HEK293 (cell line): ENCODE measurements around the gene PLBD1.

ENCODE experiments used
- CTCF ChIA-PET: fragments of 350-600 bp; formaldehyde crosslinking; extraction: SDS; loops from one replicate; lab custom pipeline; 2021; ENCODE audit warnings: antibody characterized with exemption; lab: Yijun Ruan, JAX
- POLR2A ChIA-PET: fragments of 300-600 bp; formaldehyde crosslinking; extraction: SDS; loops from one replicate; lab custom pipeline; 2020; ENCODE audit warnings: antibody characterized with exemption, inconsistent platforms; lab: Yijun Ruan, JAX
- H3K27ac ChIP-seq: fragments of 200-500 bp; sonication (Bioruptor generic); 2 replicates; pipeline ENCODE4 v1.5.1; 2014; ENCODE audit warnings: low read depth, low read length, control low read depth, inconsistent platforms; ENCODE audit errors: extremely low read depth
- H3K36me3 ChIP-seq, 2 experiments: fragments of 200-500 bp in 1 of 2; sonication (Bioruptor generic) in 1 of 2; 1 replicate in 1 of 2; 2 replicates in 1 of 2; pipeline ENCODE4 v1.5.1; 2014 to 2017; ENCODE audit warnings: inconsistent platforms in 2 of 2, low read length in 2 of 2; ENCODE audit not compliant: control insufficient read depth in 2 of 2, insufficient read depth in 1 of 2
- H3K4me1 ChIP-seq: fragments of 200-500 bp; sonication (Bioruptor generic); 2 replicates; pipeline ENCODE4 v1.5.1; 2014; ENCODE audit warnings: mild to moderate bottlenecking, low read length, inconsistent platforms; ENCODE audit not compliant: control insufficient read depth, insufficient read depth
- H3K4me3 ChIP-seq: 2 replicates; pipeline ENCODE4 v1.5.1; 2011; ENCODE audit warnings: low read depth, mild to moderate bottlenecking, control low read depth, low read length, moderate library complexity
- H3K9me3 ChIP-seq: fragments of 200-500 bp; sonication (Bioruptor generic); 2 replicates; pipeline ENCODE4 v1.5.1; 2014; ENCODE audit warnings: low read depth, low read length, inconsistent platforms; ENCODE audit not compliant: control insufficient read depth, insufficient read depth
- BCL11B ChIP-seq: fragments of 450-650 bp; formaldehyde crosslinking; IDR thresholded peaks from 2 replicates; pipeline ENCODE4 v1.5.1; 2016; ENCODE audit warnings: low read depth, missing biosample characterization, missing genetic modification characterization
- IKZF3 ChIP-seq: fragments of 450-650 bp; IDR thresholded peaks from 2 replicates; pipeline ENCODE4 v1.5.0; 2018; ENCODE audit warnings: missing biosample characterization, mild to moderate bottlenecking, missing genetic modification characterization, moderate library complexity
- SCRT2 ChIP-seq: fragments of 450-650 bp; formaldehyde crosslinking; IDR thresholded peaks from 2 replicates; pipeline ENCODE4 v1.5.1; 2016; ENCODE audit warnings: missing biosample characterization, missing genetic modification characterization
- ZBTB17 ChIP-seq: fragments of 450-650 bp; formaldehyde crosslinking; IDR thresholded peaks from 2 replicates; pipeline ENCODE4 v1.5.1; 2016; ENCODE audit warnings: missing biosample characterization, missing genetic modification characterization
- ZBTB48 ChIP-seq: fragments of 450-650 bp; formaldehyde crosslinking; IDR thresholded peaks from 2 replicates; pipeline ENCODE4 v1.5.1; 2016; ENCODE audit warnings: missing biosample characterization, missing genetic modification characterization
- ZFP3 ChIP-seq: fragments of 450-650 bp; formaldehyde crosslinking; IDR thresholded peaks from 2 replicates; pipeline ENCODE4 v1.5.1; 2016; ENCODE audit warnings: low read depth, missing biosample characterization, missing genetic modification characterization
- ZFP37 ChIP-seq: fragments of 450-650 bp; formaldehyde crosslinking; IDR thresholded peaks from 2 replicates; pipeline ENCODE4 v1.5.1; 2016; ENCODE audit warnings: missing biosample characterization, missing genetic modification characterization
- ZNF184 ChIP-seq: fragments of 450-650 bp; IDR thresholded peaks from 2 replicates; pipeline ENCODE4 v1.5.1; 2018; ENCODE audit warnings: missing biosample characterization, mild to moderate bottlenecking, missing genetic modification characterization
- ZNF266 ChIP-seq: fragments of 450-650 bp; formaldehyde crosslinking; IDR thresholded peaks from 2 replicates; pipeline ENCODE4 v1.5.1; 2016; ENCODE audit warnings: missing biosample characterization, missing genetic modification characterization, low read depth
- ZNF324 ChIP-seq: fragments of 450-650 bp; formaldehyde crosslinking; IDR thresholded peaks from 2 replicates; pipeline ENCODE4 v1.5.1; 2016; ENCODE audit warnings: missing biosample characterization, missing genetic modification characterization
- ZNF548 ChIP-seq: fragments of 450-650 bp; formaldehyde crosslinking; IDR thresholded peaks from 2 replicates; pipeline ENCODE4 v1.5.1; 2016; ENCODE audit warnings: missing biosample characterization, missing genetic modification characterization
- ZNF596 ChIP-seq: fragments of 450-650 bp; IDR thresholded peaks from 2 replicates; pipeline ENCODE4 v1.5.0; 2018; ENCODE audit warnings: missing biosample characterization, mild to moderate bottlenecking, missing genetic modification characterization, moderate library complexity
- ZNF623 ChIP-seq: fragments of 450-650 bp; formaldehyde crosslinking; IDR thresholded peaks from 2 replicates; pipeline ENCODE4 v1.5.1; 2016; ENCODE audit warnings: missing biosample characterization, missing genetic modification characterization
- ZNF629 ChIP-seq: fragments of 450-650 bp; formaldehyde crosslinking; IDR thresholded peaks from 2 replicates; pipeline ENCODE4 v1.5.1; 2017; ENCODE audit warnings: missing biosample characterization, missing genetic modification characterization
- ZNF658 ChIP-seq: fragments of 450-650 bp; formaldehyde crosslinking; IDR thresholded peaks from 2 replicates; pipeline ENCODE4; 2016; ENCODE audit warnings: missing biosample characterization, missing genetic modification characterization
- ZNF747 ChIP-seq: fragments of 450-650 bp; formaldehyde crosslinking; IDR thresholded peaks from 2 replicates; pipeline ENCODE4 v1.5.1; 2016; ENCODE audit warnings: missing biosample characterization, missing genetic modification characterization
- ZNF776 ChIP-seq: fragments of 450-650 bp; formaldehyde crosslinking; IDR thresholded peaks from 2 replicates; pipeline ENCODE4 v1.5.0; 2017; ENCODE audit warnings: missing biosample characterization, missing genetic modification characterization, borderline replicate concordance
- TF ChIP-seq, protein P1 (sequence below): fragments of 450-650 bp; formaldehyde crosslinking; IDR thresholded peaks from 2 replicates; pipeline ENCODE4 v1.5.1; 2017; ENCODE audit warnings: missing biosample characterization, missing genetic modification characterization
- TF ChIP-seq, protein P2 (sequence below): fragments of 450-650 bp; formaldehyde crosslinking; IDR thresholded peaks from 2 replicates; pipeline ENCODE4 v1.5.1; 2016; ENCODE audit warnings: missing biosample characterization, missing genetic modification characterization
- TF ChIP-seq, protein P3 (sequence below): fragments of 450-650 bp; formaldehyde crosslinking; IDR thresholded peaks from 2 replicates; pipeline ENCODE4 v1.5.1; 2016; ENCODE audit warnings: missing biosample characterization, missing genetic modification characterization
- TF ChIP-seq, protein P4 (sequence below): fragments of 450-650 bp; IDR thresholded peaks from 2 replicates; pipeline ENCODE4 v1.5.1; 2018; ENCODE audit warnings: missing biosample characterization, missing genetic modification characterization
- TF ChIP-seq, protein P5 (sequence below): fragments of 450-650 bp; formaldehyde crosslinking; IDR thresholded peaks from 2 replicates; pipeline ENCODE4 v1.5.1; 2017; ENCODE audit warnings: missing biosample characterization, missing genetic modification characterization

PLBD1 gene

GRCh38 chr12:14561677-14562238 lies 5.9 kb downstream of the PLBD1 start:
- CTCF ChIA-PET: no interaction called here
- POLR2A ChIA-PET: no interaction called here
- Histone ChIP-seq H3K9me3 (no peaks in the 10 kb centered on the region), H3K36me3 (no peaks in the 10 kb centered on the region), H3K27ac (no peak overlapping the region), H3K4me1 (no peaks in the 10 kb centered on the region), H3K4me3 (no peak overlapping the region)
- TF ChIP-seq SCRT2 (tag by site-specific recombination) (no peak), IKZF3 (tag by site-specific recombination) (no peak), ZFP3 (tag by site-specific recombination) (no peak), ZNF548 (no peak), ZNF324 (tag by site-specific recombination) (no peak), ZFP37 (tag by site-specific recombination) (no peak), ZBTB17 (tag by site-specific recombination) (no peak), BCL11B (tag by site-specific recombination) (no peak)
- TF ChIP-seq, protein P1, sequence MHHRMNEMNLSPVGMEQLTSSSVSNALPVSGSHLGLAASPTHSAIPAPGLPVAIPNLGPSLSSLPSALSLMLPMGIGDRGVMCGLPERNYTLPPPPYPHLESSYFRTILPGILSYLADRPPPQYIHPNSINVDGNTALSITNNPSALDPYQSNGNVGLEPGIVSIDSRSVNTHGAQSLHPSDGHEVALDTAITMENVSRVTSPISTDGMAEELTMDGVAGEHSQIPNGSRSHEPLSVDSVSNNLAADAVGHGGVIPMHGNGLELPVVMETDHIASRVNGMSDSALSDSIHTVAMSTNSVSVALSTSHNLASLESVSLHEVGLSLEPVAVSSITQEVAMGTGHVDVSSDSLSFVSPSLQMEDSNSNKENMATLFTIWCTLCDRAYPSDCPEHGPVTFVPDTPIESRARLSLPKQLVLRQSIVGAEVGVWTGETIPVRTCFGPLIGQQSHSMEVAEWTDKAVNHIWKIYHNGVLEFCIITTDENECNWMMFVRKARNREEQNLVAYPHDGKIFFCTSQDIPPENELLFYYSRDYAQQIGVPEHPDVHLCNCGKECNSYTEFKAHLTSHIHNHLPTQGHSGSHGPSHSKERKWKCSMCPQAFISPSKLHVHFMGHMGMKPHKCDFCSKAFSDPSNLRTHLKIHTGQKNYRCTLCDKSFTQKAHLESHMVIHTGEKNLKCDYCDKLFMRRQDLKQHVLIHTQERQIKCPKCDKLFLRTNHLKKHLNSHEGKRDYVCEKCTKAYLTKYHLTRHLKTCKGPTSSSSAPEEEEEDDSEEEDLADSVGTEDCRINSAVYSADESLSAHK (tag by site-specific recombination): no peak
- TF ChIP-seq, protein P2, sequence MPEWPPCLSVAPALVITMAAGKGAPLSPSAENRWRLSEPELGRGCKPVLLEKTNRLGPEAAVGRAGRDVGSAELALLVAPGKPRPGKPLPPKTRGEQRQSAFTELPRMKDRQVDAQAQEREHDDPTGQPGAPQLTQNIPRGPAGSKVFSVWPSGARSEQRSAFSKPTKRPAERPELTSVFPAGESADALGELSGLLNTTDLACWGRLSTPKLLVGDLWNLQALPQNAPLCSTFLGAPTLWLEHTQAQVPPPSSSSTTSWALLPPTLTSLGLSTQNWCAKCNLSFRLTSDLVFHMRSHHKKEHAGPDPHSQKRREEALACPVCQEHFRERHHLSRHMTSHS (tag by site-specific recombination): no peak
- TF ChIP-seq, protein P3, sequence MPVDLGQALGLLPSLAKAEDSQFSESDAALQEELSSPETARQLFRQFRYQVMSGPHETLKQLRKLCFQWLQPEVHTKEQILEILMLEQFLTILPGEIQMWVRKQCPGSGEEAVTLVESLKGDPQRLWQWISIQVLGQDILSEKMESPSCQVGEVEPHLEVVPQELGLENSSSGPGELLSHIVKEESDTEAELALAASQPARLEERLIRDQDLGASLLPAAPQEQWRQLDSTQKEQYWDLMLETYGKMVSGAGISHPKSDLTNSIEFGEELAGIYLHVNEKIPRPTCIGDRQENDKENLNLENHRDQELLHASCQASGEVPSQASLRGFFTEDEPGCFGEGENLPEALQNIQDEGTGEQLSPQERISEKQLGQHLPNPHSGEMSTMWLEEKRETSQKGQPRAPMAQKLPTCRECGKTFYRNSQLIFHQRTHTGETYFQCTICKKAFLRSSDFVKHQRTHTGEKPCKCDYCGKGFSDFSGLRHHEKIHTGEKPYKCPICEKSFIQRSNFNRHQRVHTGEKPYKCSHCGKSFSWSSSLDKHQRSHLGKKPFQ: no peak
- TF ChIP-seq, protein P4, sequence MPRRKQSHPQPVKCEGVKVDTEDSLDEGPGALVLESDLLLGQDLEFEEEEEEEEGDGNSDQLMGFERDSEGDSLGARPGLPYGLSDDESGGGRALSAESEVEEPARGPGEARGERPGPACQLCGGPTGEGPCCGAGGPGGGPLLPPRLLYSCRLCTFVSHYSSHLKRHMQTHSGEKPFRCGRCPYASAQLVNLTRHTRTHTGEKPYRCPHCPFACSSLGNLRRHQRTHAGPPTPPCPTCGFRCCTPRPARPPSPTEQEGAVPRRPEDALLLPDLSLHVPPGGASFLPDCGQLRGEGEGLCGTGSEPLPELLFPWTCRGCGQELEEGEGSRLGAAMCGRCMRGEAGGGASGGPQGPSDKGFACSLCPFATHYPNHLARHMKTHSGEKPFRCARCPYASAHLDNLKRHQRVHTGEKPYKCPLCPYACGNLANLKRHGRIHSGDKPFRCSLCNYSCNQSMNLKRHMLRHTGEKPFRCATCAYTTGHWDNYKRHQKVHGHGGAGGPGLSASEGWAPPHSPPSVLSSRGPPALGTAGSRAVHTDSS (tag by site-specific recombination): no peak

DNA sequence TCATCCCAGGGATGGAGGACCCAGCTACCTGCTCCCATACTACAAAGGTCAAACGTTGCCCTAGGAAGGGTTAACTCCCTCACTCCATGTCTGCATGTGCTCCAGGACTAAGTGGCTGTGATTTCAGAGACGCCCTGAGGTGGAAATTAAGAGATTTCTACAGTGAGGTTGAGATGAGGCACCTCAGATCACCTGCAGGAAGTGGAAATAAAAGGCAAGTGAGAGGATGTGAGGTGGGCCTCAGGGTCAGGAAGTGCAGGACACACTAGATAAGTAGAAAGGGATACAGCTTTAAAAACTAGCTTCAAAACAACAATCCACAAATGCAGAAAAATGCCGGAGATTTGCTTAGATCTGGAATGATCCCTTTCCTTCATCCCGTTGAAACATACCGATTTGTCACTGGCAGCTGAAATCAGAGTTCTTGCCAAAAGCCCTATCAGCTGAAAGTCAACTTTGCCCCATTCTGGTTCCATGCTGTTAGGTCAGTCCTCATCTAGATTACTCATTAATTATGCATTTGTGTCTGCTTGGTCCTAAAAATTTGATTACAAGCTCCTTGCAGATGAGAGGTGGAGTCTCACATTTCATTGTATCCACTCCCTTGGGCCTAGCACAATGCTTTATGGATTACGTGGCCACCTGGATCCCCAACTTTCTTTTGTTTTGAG lies 6.6 kb downstream of the PLBD1 start:
- Histone ChIP-seq H3K9me3 (no peaks in the 10 kb centered on the region), H3K36me3 (no peaks in the 10 kb centered on the region), H3K4me3 (no peak overlapping the region), H3K4me1 (no peaks in the 10 kb centered on the region), H3K27ac (no peak overlapping the region)
- ChIA-PET CTCF (interaction anchor here (1.0 kb wide), 1 partner anchor 11 kb away, joined by 4 read pairs; no protein-coding TSS in a partner anchor), POLR2A (no interaction called here)
- TF ChIP-seq ZNF747 (tag by site-specific recombination): no peak
- TF ChIP-seq ZNF184 (tag by site-specific recombination): no peak
- no peak for TF ChIP-seq ZNF658 (tag by site-specific recombination)
- no peak for TF ChIP-seq ZNF266 (tag by site-specific recombination)
- TF ChIP-seq, protein P5, sequence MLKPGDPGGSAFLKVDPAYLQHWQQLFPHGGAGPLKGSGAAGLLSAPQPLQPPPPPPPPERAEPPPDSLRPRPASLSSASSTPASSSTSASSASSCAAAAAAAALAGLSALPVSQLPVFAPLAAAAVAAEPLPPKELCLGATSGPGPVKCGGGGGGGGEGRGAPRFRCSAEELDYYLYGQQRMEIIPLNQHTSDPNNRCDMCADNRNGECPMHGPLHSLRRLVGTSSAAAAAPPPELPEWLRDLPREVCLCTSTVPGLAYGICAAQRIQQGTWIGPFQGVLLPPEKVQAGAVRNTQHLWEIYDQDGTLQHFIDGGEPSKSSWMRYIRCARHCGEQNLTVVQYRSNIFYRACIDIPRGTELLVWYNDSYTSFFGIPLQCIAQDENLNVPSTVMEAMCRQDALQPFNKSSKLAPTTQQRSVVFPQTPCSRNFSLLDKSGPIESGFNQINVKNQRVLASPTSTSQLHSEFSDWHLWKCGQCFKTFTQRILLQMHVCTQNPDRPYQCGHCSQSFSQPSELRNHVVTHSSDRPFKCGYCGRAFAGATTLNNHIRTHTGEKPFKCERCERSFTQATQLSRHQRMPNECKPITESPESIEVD (tag by site-specific recombination): no peak
- TF ChIP-seq ZNF596: no peak
- no peak for TF ChIP-seq ZNF776 (tag by site-specific recombination)
- no peak for TF ChIP-seq BCL11B (tag by site-specific recombination)
- TF ChIP-seq ZNF623: no peak
- TF ChIP-seq ZNF629 (tag by site-specific recombination): no peak
- TF ChIP-seq, protein P1 (tag by site-specific recombination): no peak
- no peak for TF ChIP-seq ZBTB48
